Mucosa of descending colon (tissue), 3 donors: ENCODE data around the gene SPATA6L. TPM values are rescaled to one million over a fixed set of nuclear protein-coding genes. Genes with fewer than 3 reads are reported as not detected.
A peak's percentile ranks its signal among the peaks of the same experiment; 100 is the strongest.
"Not testable (repeated sequence)": the region's sequence is repeated elsewhere in the genome, so short reads cannot be mapped to it uniquely, and the experiment has no call there.

Source experiments
- ATAC-seq: fragments of 200-7000 bp; cut with Tn5 transposase; one replicate; pipeline ENCODE4 v1.9.1; 2020; ENCODE audit warnings: mild to moderate bottlenecking, moderate library complexity
- DNase-seq, 3 donors: peaks; one replicate each; pipeline ENCODE4 v3.0.0-alpha.2; 2020
- H3K36me3 ChIP-seq: fragments of 200-600 bp; one replicate; pipeline ENCODE4 v1.8.0; 2021; ENCODE audit warnings: low read depth, mild to moderate bottlenecking
- H3K4me1 ChIP-seq: fragments of 200-600 bp; one replicate; pipeline ENCODE4 v1.8.0; 2021; ENCODE audit warnings: low read depth, mild to moderate bottlenecking
- H3K4me3 ChIP-seq: fragments of 200-600 bp; one replicate; pipeline ENCODE4 v1.8.0; 2021; ENCODE audit warnings: mild to moderate bottlenecking
- H3K9me3 ChIP-seq: fragments of 200-600 bp; one replicate; pipeline ENCODE4 v1.8.0; 2021; ENCODE audit warnings: mild to moderate bottlenecking
- intact Hi-C, 2 donors: fragments of 100-400 bp; cut with DNase I in 1 of 2; cut with micrococcal nuclease in 1 of 2; formaldehyde crosslinking; loops; one replicate each; pipeline versions ENCODE4 v1.11.0 to v1.11.1; 2022; cut with DNase I, micrococcal nuclease
- total RNA-seq, 3 donors: library from RNA; stranded (reverse); fragmentation: NEBNext Ultra II Directional in 2 of 3; extraction: Animal tissue kit (Norgen Biotek cat#: 25700) in 2 of 3; gene quantifications; one replicate each; pipeline versions ENCODE4 v1.2.1 to v1.2.4, GENCODE V29; 2021 to 2023
- TF ChIP-seq, protein P1 (sequence below): fragments of 200-600 bp; IDR thresholded peaks from one replicate; pipeline ENCODE4 v1.8.0; 2022; ENCODE audit warnings: antibody characterized with exemption, mild to moderate bottlenecking
- donor health status: DM: no; HTN: no; CAD: no; lungs with moderate emphysema.
- donor health status: DM: no; HTN: no; CAD: no.
- donor health status: DM: no; HTN: yes; CAD: no.

The SPATA6L gene
- total RNA-seq, 3 donors from 2014 or later: 4.5 to 4.9 (median 4.7) TPM

DNA sequence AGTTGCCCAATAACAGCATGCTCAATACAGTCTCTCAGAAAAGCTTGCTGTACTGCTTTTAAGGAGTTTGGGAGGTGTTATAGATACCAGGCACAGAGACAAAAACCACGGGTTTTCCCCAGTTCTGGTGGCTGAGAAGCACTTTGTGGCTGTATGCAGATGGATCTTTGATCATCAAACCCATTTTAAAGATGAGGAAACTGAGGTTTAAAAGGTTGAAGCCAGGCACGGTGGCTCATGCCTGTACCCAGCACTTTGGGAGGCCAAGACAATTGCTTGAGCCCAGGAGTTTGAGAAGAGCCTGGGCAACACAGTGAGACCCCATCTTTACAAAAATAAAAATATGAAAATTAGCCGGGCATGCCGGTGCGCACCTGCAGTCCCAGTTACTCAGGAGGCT is 50.5 kb downstream of the SPATA6L start:
- intact Hi-C loops: no loop called here
- H3K9me3 ChIP-seq: no peaks in the 10 kb centered on the region
- H3K36me3 ChIP-seq: no peaks in the 10 kb centered on the region
- H3K4me1 ChIP-seq: no peaks in the 10 kb centered on the region
- no peak overlapping the region for H3K4me3 ChIP-seq
- TF ChIP-seq, protein P1, sequence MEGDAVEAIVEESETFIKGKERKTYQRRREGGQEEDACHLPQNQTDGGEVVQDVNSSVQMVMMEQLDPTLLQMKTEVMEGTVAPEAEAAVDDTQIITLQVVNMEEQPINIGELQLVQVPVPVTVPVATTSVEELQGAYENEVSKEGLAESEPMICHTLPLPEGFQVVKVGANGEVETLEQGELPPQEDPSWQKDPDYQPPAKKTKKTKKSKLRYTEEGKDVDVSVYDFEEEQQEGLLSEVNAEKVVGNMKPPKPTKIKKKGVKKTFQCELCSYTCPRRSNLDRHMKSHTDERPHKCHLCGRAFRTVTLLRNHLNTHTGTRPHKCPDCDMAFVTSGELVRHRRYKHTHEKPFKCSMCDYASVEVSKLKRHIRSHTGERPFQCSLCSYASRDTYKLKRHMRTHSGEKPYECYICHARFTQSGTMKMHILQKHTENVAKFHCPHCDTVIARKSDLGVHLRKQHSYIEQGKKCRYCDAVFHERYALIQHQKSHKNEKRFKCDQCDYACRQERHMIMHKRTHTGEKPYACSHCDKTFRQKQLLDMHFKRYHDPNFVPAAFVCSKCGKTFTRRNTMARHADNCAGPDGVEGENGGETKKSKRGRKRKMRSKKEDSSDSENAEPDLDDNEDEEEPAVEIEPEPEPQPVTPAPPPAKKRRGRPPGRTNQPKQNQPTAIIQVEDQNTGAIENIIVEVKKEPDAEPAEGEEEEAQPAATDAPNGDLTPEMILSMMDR: no peak
- no peak for DNase-seq
- no peak for ATAC-seq

DNA sequence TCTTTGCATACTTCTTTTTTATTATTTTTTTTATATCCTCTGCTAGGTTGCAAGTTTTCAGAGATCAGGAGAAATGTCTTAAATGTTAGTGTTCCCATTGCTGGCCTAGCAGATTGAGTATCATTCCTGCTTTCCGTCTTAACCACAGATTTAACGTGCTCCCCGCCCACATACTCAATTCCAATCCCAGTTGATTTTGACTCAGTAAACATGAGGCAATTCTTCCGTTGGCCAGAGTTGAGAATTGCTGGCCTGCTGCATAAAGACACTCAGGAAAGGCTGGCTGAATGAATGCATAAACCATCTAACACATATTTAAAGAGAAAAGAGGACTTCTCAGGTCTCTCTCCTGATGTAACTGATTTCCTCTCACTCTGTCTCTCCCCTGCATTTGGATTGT is 51.0 kb downstream of the SPATA6L start:
- H3K4me3 ChIP-seq: no peak overlapping the region
- no peaks in the 10 kb centered on the region for H3K36me3 ChIP-seq
- ATAC-seq (no peak), DNase-seq (no peak)
- TF ChIP-seq, protein P1: no peak
- no peaks in the 10 kb centered on the region for H3K4me1 ChIP-seq
- no peaks in the 10 kb centered on the region for H3K9me3 ChIP-seq
- intact Hi-C loops: no loop called here

DNA sequence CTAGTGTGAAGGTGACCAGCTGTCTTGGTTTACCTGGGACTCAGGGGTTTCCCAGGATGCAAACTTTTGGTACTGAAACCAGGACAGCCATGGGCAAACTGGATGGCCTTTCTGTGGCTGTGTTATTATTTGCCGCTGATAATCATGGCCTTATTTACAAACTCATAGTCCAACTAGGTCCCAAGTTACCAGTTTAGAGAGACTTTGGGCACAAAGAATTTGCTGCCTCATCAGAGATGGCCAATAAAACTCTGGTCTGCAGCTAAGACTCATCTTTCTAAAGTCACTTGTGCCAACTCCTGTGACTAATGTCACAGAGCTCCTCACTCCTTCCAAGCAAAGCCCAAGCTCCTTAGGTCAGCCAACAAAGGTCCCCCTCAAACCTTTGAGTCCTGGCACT is 51.7 kb downstream of the SPATA6L start:
- TF ChIP-seq, protein P1: no peak
- intact Hi-C loops: no loop called here
- ATAC-seq (no peak), DNase-seq (no peak)
- no peaks in the 10 kb centered on the region for H3K9me3 ChIP-seq
- H3K4me3 ChIP-seq: no peak overlapping the region
- H3K4me1 ChIP-seq: no peaks in the 10 kb centered on the region
- no peaks in the 10 kb centered on the region for H3K36me3 ChIP-seq

DNA sequence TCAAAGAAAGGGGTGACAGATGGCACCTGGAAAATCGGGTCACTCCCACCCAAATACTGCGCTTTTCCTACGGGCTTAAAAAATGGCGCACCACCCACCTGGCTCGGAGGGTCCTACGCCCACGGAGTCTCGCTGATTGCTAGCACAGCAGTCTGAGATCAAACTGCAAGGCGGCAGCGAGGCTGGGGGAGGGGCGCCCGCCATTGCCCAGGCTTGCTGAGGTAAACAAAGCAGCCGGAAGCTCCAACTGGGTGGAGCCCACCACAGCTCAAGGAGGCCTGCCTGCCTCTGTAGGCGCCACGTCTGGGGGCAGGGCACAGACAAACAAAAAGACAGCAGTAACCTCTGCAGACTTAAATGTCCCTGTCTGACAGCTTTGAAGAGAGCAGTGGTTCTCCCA is 60.2 kb downstream of the SPATA6L start:
- intact Hi-C loops, H3K4me3 ChIP-seq, H3K4me1 ChIP-seq, ATAC-seq, H3K36me3 ChIP-seq, H3K9me3 ChIP-seq: not testable (repeated sequence)
- peak in 1 of 3 donors; percentile 51 for DNase-seq

DNA sequence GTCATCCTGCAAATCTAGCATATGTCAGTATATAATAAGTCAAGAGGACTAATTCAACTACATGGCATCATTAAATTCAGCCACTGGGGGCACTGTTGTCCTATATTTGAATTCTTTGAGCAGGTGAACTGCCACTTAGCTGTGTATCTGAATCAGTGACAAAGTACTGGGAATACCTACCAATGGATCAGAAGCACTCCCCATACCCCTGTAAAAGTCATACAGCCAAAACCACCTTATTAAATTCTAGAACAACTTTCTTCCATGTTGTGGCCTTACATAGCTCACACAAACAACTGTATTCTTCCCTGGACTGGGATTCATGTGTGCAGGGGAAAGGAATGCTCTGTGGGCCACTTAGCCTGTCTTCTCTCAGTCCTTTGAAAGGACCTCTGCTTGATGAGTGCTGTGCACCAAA is 61.6 kb downstream of the SPATA6L start:
- ATAC-seq: peak; percentile 90
- intact Hi-C loops: no loop called here
- Histone ChIP-seq H3K36me3 (no peaks in the 10 kb centered on the region), H3K4me3 (no peak overlapping the region), H3K9me3 (no peaks in the 10 kb centered on the region), H3K4me1 (no peaks in the 10 kb centered on the region)
- TF ChIP-seq, protein P1: peak; percentile 46
- DNase-seq: peak in 1 of 3 donors; percentile 96

DNA sequence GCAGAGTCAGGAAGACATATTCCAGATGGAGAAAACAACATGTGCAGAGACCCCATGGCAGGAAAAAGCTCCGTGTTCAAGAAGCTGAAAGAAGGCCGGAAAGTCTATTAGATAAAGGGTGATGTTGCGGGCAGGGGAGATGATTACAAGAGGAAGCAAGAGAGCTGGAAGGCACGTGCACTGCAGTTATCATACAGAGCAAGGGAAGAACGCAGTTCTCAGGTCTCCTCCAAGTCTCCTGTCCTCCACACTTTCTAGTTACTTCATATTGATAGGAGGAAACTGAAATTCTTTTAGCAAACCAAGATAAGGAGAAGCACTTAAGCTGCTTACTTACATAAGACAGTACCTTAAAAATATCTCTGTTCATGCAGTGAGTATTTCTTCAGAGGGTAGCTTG is 62.5 kb downstream of the SPATA6L start:
- DNase-seq: no peak
- Histone ChIP-seq H3K4me1 (no peaks in the 10 kb centered on the region), H3K9me3 (no peaks in the 10 kb centered on the region), H3K4me3 (no peak overlapping the region), H3K36me3 (no peaks in the 10 kb centered on the region)
- ATAC-seq: no peak
- TF ChIP-seq, protein P1: no peak
- intact Hi-C loops: no loop called here
